HK-2 (cell line): ENCODE data around the gene PTPRD.
"Not testable (repeated sequence)": the region's sequence is repeated elsewhere in the genome, so short reads cannot be mapped to it uniquely, and the experiment has no call there.

ENCODE experiments used
- DNase-seq: peaks from one replicate; pipeline ENCODE4 v3.0.0-alpha.2; 2018; ENCODE audit not compliant: unreplicated experiment

Gene PTPRD

GRCh38 chr9:9498846-9499245, 1114.0 kb downstream of the PTPRD start:
- DNase-seq: no peak

- DNase-seq: no peak
Observed at GRCh38 chr9:9498128-9498527, 1114.7 kb downstream of the PTPRD start.

DNA sequence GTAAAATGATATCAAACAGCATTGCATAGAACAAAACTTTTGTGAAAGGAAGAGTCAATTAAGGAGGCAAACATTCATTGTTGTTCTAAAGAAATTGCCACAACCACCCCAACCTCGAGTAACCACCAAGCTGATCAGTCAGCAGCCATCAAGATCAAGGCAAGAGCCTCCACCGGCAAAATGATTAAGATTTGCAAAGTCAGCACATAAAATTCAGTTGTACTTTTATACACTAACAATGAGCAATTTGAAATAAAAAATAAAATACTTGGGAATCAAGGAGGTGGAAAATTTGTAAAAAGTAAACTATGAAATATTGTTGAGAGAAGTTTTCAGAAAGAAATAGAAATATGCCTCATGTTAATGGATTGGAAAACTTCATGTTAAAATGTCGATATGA, 1118.5 kb downstream of the PTPRD start:
- no peak for DNase-seq

- DNase-seq: no peak
Observed at GRCh38 chr9:9492506-9492905, 1120.3 kb downstream of the PTPRD start.

DNA sequence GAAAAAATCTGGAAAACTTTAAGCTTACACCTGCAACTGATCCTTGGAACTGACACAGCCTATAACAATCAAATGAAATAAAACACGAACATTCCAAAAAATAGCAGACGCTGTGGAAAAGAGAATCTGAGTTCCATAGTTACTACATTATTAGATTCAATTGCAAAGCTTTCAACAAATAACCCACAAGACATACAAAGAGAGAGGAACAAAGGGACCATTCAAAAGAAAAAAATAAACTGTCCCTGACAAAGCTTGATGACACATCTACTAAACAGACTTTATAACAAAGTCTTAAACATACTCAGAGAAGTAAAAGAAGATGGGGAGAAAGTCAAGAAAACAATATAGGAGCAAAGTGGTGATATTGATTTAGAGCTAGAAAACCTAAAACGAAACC, 1123.6 kb downstream of the PTPRD start:
- DNase-seq: no peak

DNA sequence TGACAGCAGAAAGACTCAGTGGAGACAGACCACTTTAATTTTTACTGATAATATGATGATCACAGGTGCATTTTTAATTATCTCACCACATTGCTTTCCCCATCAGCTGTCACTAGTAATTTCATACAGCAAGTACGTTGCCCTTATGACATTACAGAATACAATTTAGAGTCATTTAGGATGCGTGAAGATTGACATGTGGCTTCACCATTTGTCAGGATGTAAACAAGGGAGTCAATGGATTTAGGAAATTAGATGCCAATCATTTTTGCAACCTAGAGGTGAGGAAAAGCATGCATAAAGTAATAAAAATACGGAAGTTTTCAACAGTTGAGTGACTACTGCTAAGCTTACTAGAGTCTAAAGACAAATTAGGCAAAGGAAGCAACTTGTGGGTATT, 1129.6 kb downstream of the PTPRD start:
- no peak for DNase-seq

DNA sequence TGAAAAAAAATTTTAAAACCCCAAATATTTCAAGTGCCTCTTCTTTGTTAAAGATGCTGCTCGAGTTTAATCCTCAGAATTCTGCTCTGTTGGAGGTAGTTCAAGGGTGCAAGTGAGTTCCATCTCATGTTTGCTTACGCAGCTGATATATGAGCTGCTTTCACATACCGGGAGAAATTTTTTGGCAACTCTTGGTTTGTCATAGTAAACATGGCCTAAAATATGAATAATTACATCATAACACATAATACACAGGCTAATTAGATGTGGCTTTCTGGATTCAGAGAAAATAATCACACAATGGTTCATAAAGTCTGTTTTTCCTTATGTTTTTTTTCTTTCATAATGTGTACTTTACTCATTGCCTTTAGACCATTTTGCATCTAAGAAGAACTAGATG, 1134.1 kb downstream of the PTPRD start:
- DNase-seq: no peak

DNA sequence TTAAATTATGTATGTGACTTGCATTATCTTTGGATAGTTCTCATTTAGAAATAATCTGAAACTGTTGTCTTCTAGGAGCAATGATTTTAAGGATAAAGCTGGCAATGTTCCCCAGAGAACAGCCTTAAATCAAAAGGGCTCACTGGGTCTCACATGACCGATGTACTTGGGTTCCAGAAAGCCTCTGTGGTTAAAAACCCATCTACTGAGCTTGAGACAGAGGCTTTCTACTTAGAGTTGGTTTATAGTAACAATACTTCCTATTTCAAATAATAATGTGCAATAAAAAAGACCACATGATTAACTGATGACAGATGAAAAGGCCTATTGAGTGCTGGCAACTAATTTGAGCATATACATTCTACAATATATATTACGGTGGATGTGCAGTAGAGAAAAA, 1143.5 kb downstream of the PTPRD start:
- DNase-seq: no peak

DNA sequence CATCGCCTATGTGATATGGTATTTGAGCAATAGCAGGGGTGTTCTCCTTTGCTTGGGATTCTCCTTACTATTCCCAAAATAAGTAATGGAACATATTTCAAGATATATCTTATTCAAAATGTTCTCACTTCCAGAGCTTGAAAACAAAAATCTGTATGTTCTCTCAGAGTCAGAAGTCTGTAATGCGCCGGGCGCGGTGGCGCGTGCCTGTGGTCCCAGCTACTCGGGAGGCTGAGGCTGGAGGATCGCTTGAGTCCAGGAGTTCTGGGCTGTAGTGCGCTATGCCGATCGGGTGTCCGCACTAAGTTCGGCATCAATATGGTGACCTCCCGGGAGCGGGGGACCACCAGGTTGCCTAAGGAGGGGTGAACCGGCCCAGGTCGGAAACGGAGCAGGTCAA, 1170.9 kb downstream of the PTPRD start:
- DNase-seq: not testable (repeated sequence)

GRCh38 chr9:9437641-9438040, 1175.2 kb downstream of the PTPRD start:
- DNase-seq: no peak

DNA sequence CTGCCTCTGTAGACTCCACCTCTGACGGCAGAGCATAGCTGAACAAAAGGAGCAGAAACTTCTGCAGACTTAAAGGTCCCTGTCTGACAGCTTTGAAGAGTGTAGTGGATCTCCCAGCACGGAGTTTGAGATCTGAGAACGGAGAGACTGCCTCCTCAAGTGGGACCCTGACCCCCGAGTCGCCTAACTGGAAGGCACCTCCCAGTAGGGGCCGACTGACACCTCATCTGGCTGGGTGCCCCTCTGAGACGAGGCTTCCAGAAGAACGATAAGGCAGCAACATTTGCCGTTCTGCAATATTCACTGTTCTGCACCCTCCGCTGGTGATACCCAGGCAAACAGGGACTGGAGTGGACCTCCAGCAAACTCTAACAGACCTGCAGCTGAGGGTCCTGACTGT, 1186.3 kb downstream of the PTPRD start:
- DNase-seq: not testable (repeated sequence)

- DNase-seq: no peak
Observed at GRCh38 chr9:9412241-9412640, 1200.6 kb downstream of the PTPRD start.

GRCh38 chr9:9410736-9411135, 1202.1 kb downstream of the PTPRD start:
- no peak for DNase-seq

DNA sequence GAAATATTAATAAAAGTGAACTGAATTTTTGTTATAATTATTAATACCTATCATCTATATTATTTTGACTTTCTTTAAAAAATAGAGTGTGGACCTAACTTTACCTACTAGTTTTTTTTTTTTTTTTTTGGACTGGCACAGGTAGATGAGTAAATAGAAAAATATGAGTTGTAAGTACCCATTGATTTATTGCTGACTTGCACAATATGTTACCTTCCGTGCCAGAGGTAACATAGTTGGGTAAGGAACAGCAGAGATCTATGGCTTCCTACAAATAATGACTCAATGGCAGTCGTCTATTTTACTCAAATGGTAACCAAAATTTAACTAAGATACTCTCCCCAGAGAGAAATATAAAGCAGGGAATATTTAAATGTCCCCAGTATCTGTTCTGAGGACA, 1212.8 kb downstream of the PTPRD start:
- no peak for DNase-seq

DNA sequence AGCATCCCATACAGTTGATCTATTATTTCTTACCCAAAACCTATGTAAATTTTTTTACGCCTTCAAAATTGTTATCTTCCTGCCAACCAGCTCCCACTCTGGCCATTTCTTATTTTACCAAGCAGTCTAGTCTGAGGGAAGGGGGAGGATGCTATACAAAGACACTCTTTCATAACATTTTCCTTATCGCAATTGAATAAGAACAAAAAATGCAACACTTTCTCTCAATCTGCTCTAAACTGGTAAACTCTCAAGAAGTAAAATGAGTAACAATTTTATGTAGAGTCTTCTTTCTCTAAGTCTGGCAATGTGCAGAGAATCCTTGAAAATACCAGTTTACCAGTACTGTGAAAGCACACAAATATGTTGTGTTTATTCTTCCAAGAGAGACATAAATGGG, 1216.3 kb downstream of the PTPRD start:
- DNase-seq: no peak

DNA sequence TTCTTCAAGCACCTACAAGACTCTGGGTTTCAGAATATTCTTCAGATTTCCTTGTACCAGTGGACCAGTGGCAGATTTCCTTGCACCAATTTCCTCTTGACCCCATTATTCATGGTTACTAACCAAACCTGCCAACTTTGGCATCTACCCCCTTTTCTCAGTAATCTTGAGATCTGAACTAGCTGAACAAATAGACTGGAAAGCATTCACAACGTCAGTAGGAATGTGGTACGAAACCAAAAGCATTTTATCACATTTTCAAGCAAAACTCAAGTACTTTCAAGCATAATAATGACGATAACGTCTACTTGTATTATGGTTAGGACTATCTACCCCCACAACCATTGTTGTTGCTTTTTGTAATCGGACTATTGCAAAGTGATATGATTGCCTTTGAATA, 1217.3 kb downstream of the PTPRD start:
- DNase-seq: no peak

GRCh38 chr9:9392755-9393154, 1220.0 kb downstream of the PTPRD start:
- no peak for DNase-seq

DNA sequence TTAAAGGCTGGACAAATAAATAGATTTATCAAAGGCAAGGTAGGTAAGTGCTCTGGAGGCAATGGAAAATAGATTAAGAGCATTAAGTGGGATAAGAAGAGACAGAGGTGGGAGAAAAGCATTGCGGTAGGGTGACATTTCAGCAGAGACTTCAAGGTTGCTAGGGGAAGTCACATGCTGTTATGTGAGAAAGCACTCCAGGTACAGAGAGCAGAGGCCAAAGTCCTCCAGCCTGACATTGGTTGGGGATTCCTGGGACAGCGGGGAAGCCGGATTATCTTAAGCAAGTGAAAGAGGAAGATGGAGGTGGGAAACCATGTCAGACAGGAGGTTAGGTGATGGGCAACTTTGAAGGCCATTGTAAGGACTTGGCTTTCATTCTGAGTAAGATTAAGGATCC, 1222.9 kb downstream of the PTPRD start:
- no peak for DNase-seq

GRCh38 chr9:9387511-9388115, 1225.2 kb downstream of the PTPRD start:
- no peak for DNase-seq

- DNase-seq: no peak
Observed at GRCh38 chr9:9362332-9362731, 1250.5 kb downstream of the PTPRD start.

GRCh38 chr9:9352877-9353481, 1259.8 kb downstream of the PTPRD start:
- no peak for DNase-seq

DNA sequence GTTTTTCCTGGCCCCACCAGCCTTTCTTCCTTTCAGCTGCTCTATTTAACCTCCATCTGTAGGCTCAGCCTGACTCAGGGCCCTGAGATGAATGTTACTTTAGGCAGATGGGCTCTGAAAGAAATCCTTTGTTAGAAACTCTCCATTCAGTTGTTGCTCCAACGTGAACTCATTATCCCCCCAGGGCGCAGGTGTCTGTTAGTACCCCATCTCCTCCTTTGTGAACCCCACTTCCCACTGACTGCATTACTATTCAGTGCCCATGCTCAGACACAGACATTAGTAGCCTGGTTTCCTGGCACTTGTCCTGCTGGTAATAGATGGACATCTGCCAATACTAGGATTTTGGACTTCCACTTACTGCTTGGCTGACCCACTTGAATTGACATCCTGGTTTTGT, 1271.6 kb downstream of the PTPRD start:
- DNase-seq: no peak

DNA sequence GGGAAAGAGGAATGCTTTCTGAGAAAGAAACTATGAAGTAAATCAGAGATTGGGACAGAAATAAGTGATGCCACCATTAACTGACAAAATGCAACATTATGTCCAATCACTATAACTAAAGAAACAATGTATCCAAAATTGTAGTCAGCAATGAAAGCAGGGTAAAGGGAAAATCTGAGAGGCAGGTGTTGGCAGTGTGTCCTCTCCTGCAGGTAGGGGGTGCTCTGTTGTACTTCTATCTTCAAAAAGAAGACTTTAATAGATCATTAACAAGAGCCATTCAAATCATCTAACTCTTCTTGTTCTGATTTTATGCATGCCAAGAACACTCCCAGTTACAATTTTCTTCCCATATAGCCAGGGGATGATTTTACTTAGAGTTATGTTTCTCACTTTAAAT, 1275.7 kb downstream of the PTPRD start:
- no peak for DNase-seq

- DNase-seq: no peak
Observed at GRCh38 chr9:9326749-9327148, 1286.1 kb downstream of the PTPRD start.
